ENCODE measurements around the gene PPIB.
"Not testable (repeated sequence)": the region's sequence is repeated elsewhere in the genome, so short reads cannot be mapped to it uniquely, and the experiment has no call there.

PPIB gene

DNA sequence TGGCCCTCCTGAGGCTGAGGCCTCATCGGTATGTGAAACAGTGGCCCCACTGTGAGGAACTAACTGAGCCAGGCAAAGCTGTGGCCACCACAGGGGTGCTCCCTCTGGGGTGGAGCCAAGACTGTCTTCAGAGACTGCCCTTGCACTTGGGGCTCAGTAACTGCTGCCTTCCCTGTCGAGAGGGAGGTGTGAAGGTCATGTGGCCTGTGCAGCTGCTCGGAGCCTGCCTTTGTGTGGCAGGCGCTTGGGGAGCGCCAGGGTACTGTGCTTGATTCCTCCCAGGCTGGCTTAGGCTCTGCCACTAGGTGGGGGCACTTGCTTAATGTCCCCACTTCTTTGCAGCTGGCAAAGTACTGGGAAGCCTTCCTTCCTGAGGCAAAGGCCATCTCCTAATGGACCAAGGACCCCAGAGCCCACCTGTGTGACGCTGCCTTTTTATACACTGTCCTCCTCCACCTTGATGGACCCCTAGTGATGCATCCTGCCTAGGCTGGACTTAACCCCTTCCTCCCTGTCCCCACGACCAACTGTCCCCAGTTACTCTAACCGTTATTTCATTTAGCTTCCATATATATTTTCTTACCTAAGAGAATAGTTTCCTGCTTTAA, 25.5 kb downstream of the PPIB start:
- no peak for DNase-seq

GRCh38 chr15:64136347-64136746, 26.5 kb downstream of the PPIB start:
- no peak for DNase-seq

GRCh38 chr15:64134345-64134829, 28.4 kb downstream of the PPIB start:
- DNase-seq = no peak

DNA sequence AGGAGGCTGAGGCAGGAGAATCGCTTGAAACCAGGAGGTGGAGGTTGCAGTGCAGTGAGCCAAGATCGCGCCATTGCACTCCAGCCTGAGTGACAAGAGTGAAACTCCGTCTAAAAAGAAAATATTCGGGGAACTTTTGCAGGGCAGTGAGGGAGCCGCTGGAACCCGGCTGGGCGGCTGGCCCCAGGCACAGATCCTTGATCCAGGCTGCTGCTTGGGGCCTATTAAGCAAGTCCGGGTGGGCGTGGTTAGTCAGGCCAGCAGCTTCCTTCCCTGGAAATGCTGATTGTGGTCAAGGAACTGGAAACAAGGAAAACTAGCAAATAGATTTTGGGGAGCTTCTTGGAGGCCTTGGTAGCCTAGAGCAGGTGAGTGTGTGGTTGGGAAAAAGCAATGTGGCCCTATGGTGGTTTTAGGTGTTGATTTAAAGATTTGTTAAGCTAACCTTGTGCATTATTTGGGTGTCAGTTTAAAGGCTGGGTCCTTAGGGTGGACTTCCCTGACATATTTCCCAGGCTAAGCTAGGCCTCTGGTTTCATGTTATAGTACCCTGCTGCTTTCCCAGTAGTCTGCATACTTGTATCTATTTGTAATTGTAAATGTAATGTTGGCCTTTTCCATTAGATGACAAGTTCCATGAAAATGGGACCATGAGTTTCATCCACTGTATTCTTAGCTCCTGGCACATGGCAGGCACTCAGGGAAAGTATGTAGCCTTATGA, 29.0 kb downstream of the PPIB start:
- no peak for DNase-seq

DNA sequence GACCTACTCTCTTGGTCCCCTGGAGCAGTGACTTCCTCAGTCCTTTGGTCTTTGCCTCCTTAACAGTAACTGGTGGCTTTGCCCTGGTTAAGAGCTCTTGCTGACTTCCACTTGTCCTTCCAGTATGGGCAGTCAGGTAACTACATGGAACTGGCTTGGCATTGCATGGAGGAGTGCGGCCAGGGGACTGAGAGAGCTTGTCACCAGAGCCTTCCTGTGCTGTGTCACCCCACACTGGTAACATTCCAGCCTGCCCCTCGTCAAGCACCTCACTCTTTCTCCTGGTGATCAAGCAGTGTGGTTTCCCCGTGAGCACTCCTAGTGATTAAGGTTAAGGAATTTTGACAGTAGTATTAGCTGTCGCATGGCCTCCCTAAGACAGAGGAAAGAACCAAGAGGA, 30.6 kb downstream of the PPIB start:
- no peak for DNase-seq

GRCh38 chr15:64131547-64131946, 31.3 kb downstream of the PPIB start:
- no peak for DNase-seq

- DNase-seq = no peak
These were observed 32.7 kb downstream of the PPIB start for GRCh38 chr15:64130159-64130558.

GRCh38 chr15:64127521-64128270, 35.1 kb downstream of the PPIB start:
- DNase-seq = no peak

DNA sequence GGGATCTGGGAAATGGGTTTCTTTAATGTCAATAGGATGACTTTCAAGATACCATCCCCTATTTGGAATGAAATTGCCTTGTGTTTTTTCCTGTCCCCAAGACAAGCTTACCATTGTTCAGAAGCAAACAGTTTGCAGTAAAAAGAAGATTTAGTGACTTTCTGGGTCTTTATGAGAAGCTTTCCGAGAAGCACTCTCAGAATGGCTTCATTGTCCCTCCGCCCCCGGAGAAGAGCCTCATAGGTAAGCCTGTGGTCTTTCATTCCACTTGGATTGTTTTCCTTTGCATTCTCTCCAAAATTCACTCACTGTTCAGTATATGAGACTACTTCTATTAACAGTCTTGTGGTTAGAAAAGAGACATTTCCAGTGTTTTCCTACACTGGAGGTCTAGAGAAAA, 36.8 kb downstream of the PPIB start:
- no peak for DNase-seq

DNA sequence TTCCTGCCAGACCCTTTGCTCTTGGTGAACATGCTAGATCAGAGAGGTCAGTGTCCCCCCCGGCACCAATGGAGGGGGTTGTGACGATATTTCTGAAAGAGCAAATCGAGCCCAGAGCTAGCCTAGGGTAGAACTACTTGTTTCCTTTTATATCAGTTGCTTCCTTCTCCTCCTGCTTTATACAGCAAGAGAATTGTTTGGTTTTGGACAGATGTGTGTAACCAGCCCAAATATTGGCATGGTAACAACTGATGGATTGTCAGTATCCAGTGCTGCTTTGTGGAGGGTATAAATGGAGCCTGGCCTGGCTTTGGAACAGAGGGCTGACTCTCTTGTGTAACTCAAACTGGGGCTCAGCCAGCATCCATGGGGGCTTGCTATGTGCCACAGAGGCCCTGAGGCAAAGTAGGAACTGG, 39.9 kb downstream of the PPIB start:
- no peak for DNase-seq

GRCh38 chr15:64122444-64122843, 40.4 kb downstream of the PPIB start:
- no peak for DNase-seq

DNA sequence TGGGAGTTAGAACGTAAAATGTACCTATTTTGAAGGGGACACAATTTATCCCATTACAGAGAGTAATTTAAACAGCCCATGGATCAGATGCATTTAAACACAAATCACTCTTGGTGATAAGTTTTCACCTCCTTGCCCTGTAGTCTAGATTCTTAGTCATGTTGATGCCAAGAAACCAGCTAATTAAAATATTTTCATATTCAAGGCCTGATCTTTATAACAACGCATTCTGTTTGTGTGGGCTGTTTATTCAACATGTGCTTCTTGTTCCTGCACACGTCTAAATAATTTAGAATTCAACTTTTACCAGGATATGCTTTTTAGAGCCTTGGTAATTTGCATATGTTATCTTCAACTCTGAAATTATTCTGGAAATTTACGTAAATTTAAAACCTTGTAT, 41.2 kb downstream of the PPIB start:
- DNase-seq = no peak

- DNase-seq = not testable (repeated sequence)
These were observed 42.5 kb downstream of the PPIB start for GRCh38 chr15:64120322-64120721.

GRCh38 chr15:64117759-64118487, 44.9 kb downstream of the PPIB start:
- no peak for DNase-seq

DNA sequence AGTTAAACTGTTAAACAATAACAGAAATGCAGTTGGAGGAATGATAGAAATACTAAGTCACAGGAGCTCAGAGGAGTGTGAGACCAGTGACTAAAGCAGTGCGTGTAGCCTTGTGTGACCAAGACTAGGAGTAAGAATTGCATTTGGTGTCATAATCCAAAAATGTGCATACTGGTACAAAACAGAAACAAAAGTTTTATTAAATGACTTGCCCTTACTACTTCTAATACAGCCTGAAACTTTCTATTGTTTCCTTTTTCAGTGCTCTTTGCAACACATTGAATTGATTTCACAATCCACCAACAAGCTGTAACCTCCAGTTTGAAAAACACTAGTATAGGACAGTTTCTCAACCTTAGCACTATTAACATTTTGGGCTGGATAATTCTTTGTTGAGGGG, 49.9 kb downstream of the PPIB start:
- DNase-seq = peak; percentile 44

GRCh38 chr15:64112073-64112772, 50.6 kb downstream of the PPIB start:
- DNase-seq = no peak

- DNase-seq = no peak
These were observed 51.2 kb downstream of the PPIB start for GRCh38 chr15:64111679-64112050.

GRCh38 chr15:64110950-64111678, 51.7 kb downstream of the PPIB start:
- peak; percentile 46 for DNase-seq

DNA sequence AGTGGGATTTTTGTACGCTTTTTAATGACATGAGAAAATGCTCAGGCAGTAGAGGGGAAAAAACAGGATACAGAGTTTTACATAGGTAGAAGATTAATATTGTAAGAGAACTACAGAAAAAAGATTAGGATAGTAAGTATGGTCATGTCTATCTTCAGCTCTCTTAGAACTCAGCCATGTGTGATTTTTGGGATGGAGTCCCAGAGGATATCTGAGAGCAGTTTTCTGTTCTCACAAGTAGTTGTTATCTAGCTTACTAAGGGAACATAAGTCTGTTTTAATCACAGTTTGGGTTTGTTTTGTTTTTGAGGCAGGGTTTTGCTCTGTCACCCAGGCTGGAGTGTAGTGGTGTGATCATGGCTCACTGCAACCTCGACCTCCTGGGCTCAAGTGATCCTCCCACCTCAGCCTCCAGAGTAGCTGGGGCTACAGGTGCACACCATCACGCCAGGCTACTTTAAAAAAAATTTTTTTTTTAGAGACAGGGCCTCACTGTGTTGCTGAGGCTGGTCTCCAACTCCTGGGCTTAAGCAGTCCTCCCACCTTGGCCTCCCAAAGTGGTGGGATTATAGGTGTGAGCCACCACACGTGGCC, 52.6 kb downstream of the PPIB start:
- DNase-seq = not testable (repeated sequence)

DNA sequence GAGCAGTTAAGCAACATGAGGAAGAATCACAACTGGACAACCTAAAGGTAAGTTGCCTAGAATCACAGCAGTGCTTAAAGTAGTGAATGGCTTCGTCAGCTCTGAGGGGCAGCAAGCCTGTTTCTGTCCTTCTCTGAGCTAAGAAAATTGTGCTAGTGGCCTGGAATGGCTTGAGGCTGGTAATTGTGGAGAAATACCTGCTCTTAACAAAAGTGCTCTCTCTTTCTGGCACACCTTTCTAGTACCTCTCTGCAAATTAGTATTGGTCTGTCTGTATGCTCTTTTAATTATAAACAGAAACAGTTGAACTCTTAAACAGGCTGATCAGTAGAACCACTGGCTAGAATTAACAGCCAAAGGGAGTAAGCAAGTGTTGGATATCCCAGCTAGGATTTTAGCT, 55.5 kb downstream of the PPIB start:
- DNase-seq = no peak

All from activated CD4-positive, alpha-beta T cell treated with anti-CD3 and anti-CD28 coated beads, Interleukin-2, amount 50 U/mL, for 16 hours (primary cell).